GM12878 (cell line): ENCODE results near the gene SNAI3. TPM values are rescaled to one million over a fixed set of nuclear protein-coding genes. Genes with fewer than 3 reads are reported as not detected.

Source experiments
- ATAC-seq: fragments of 200-7000 bp; cut with Tn5 transposase; 3 replicates; pipeline ENCODE4 v1.9.1; 2020; ENCODE audit warnings: mild to moderate bottlenecking, moderate library complexity
- BruUV-seq: library from RNA; stranded (reverse); fragments of 400-500 nt; replicated peaks from 2 replicates; lab custom pipeline; 2021; lab: Mats Ljungman, UMichigan
- CTCF ChIA-PET: fragments of 300-600 bp; sonication (Branson Sonifier 250); formaldehyde crosslinking; extraction: SDS; loops from one replicate; lab custom pipeline; 2021; ENCODE audit warnings: inconsistent platforms; lab: Yijun Ruan, JAX
- POLR2A ChIA-PET: fragments of 350-600 bp; formaldehyde crosslinking; extraction: SDS; loops from one replicate; lab custom pipeline; 2021; ENCODE audit warnings: inconsistent platforms; lab: Charles Lee
- RAD21 ChIA-PET: fragments of 300-600 bp; sonication (Branson Sonifier 250); formaldehyde crosslinking; loops from one replicate; lab custom pipeline; 2023; ENCODE audit warnings: antibody characterized with exemption; ENCODE audit not compliant: unreplicated experiment; lab: Charles Lee
- SMC1A ChIA-PET: fragments of 300-600 bp; sonication (Branson Sonifier 250); formaldehyde crosslinking; loops from one replicate; lab custom pipeline; 2023; ENCODE audit not compliant: unreplicated experiment, uncharacterized antibody; lab: Charles Lee
- DNase-seq: peaks from one replicate; pipeline ENCODE4 v3.0.0-alpha.2; 2011; ENCODE audit warnings: low read depth, low spot score
- FAIRE-seq: peaks from 3 replicates; lab custom pipeline; 2011; peaks lifted over from hg19 to GRCh38; lab: Jason Lieb, UNC
- H2AFZ ChIP-seq: 2 replicates; pipeline ENCODE4 v1.6.0; 2011; ENCODE audit warnings: low read depth, low read length, control low read depth; ENCODE audit not compliant: control insufficient read depth
- H3K27ac ChIP-seq: 2 replicates; pipeline ENCODE4 v1.5.1; 2011; ENCODE audit warnings: control low read depth; ENCODE audit not compliant: control insufficient read depth, insufficient read depth
- H3K27me3 ChIP-seq, 2 experiments: replicated peaks in 1 of 2; 2 replicates each; pipeline versions ENCODE4 v1.6.0 to v1.6.1; 2011; ENCODE audit warnings: low read length in 1 of 2; ENCODE audit not compliant: control insufficient read depth in 2 of 2, insufficient read depth in 2 of 2
- H3K36me3 ChIP-seq, 2 experiments: 2 replicates each; pipeline ENCODE4 v1.5.1; 2011; ENCODE audit warnings: low read length in 1 of 2; ENCODE audit not compliant: control insufficient read depth in 2 of 2, insufficient read depth in 2 of 2
- H3K4me1 ChIP-seq: 2 replicates; pipeline ENCODE4 v1.6.1; 2011; ENCODE audit warnings: mild to moderate bottlenecking, low read length, moderate library complexity, mixed read lengths; ENCODE audit not compliant: control insufficient read depth, insufficient read depth
- H3K4me2 ChIP-seq: 2 replicates; pipeline ENCODE4 v1.6.0; 2011; ENCODE audit warnings: control low read depth; ENCODE audit not compliant: control insufficient read depth, insufficient read depth
- H3K4me3 ChIP-seq: fragments of 200-600 bp; sonication (generic); 2 replicates; pipeline ENCODE4 v1.5.1; 2016
- H3K79me2 ChIP-seq: 2 replicates; pipeline ENCODE4 v1.6.0; 2011; ENCODE audit warnings: low read length; ENCODE audit not compliant: control insufficient read depth, insufficient read depth
- H3K9ac ChIP-seq: 2 replicates; pipeline ENCODE4 v1.8.0; 2011; ENCODE audit warnings: low read length, control low read depth, mixed read lengths; ENCODE audit not compliant: control insufficient read depth, insufficient read depth
- H3K9me3 ChIP-seq: replicated peaks from 3 replicates; pipeline ENCODE4 v1.5.1; 2011; ENCODE audit warnings: mild to moderate bottlenecking, low read length; ENCODE audit not compliant: control insufficient read depth, insufficient read depth
- H4K20me1 ChIP-seq: 2 replicates; pipeline ENCODE4 v1.6.0; 2011; ENCODE audit not compliant: control insufficient read depth, insufficient read depth
- CREM ChIP-seq: IDR thresholded peaks from 2 replicates; pipeline ENCODE4 v1.6.1; 2014; ENCODE audit warnings: antibody characterized with exemption, low read depth
- MEF2B ChIP-seq: fragments of 450-650 bp; IDR thresholded peaks from 2 replicates; pipeline ENCODE4 v1.6.1; 2018; ENCODE audit warnings: mild to moderate bottlenecking, moderate library complexity; ENCODE audit not compliant: partially characterized antibody, poor library complexity, severe bottlenecking
- MXI1 ChIP-seq: fragments of 150-350 bp; IDR thresholded peaks from 2 replicates; pipeline ENCODE4 v1.6.1; 2011; ENCODE audit warnings: low read depth, mild to moderate bottlenecking, inconsistent platforms, low read length, improper control_type of control experiment
- POLR2A ChIP-seq: IDR thresholded peaks from 2 replicates; pipeline ENCODE4 v1.6.1; 2011; ENCODE audit warnings: low read depth, mild to moderate bottlenecking, low read length
- POLR2AphosphoS2 ChIP-seq: IDR thresholded peaks from 2 replicates; pipeline ENCODE4 v1.6.1; 2011; ENCODE audit warnings: low read depth, mild to moderate bottlenecking, low read length, improper control_type of control experiment, moderate library complexity
- SUPT20H ChIP-seq: IDR thresholded peaks from 2 replicates; pipeline ENCODE4 v1.6.1; 2011; ENCODE audit warnings: low read depth, mild to moderate bottlenecking, low read length, moderate library complexity, borderline replicate concordance; ENCODE audit not compliant: control insufficient read depth
- WRNIP1 ChIP-seq: IDR thresholded peaks from 2 replicates; pipeline ENCODE4 v1.6.1; 2011; ENCODE audit warnings: low read depth, low read length, improper control_type of control experiment, borderline replicate concordance
- WGBS: methylation state at CpG from one replicate; pipeline ENCODE4 v1.1.6; 2016; ENCODE audit warnings: low lambda C conversion rate; ENCODE audit not compliant: insufficient replicate concordance, insufficient coverage; ENCODE audit errors: missing lambda C conversion rate; 5-methylcytosine and 5-hydroxymethylcytosine counted together
- in situ Hi-C: fragments of 300-500 bp; cut with MboI; formaldehyde crosslinking; loops from 9 replicates; pipeline ENCODE4 v1.14.3; 2018; ENCODE audit warnings: mixed read lengths
- intact Hi-C: fragments of 100-400 bp; cut with micrococcal nuclease; formaldehyde crosslinking; loops from one replicate; pipeline ENCODE4 v1.14.2; 2022; ENCODE audit not compliant: unreplicated experiment
- polyA plus RNA-seq, 11 experiments: library from polyadenylated mRNA; depleted of rRNA in 4 of 11; unstranded in 6 of 11; stranded (reverse) in 5 of 11; fragments of >200 nt; fragmentation: Nextera tagmentation in 4 of 11; fragmentation: Illumina TruSeq in 1 of 11; extraction: Ambion mirVana in 4 of 11; extraction: Trizol in 1 of 11; gene quantifications; 1 replicate in 1 of 11; 2 replicates in 10 of 11; pipeline versions ENCODE4 v1.2.1 to v1.2.3, GENCODE V29; 2011 to 2016; ENCODE audit warnings: inconsistent platforms in 2 of 11, missing spikeins in 2 of 11, low read depth in 1 of 11
- total RNA-seq, 4 experiments: library from RNA; depleted of rRNA in 3 of 4; stranded (reverse); fragments of >200 nt in 3 of 4; fragmentation: Illumina TruSeq in 1 of 4; extraction: Trizol in 1 of 4; gene quantifications; 2 replicates each; pipeline versions ENCODE4 v1.2.1 to v1.2.3, GENCODE V29; 2013 to 2021

Gene SNAI3
- total and polyA plus RNA-seq, 10 of the 15 experiments (the other 5 are each of a cell fraction or from before 2014, with no cell fraction given) = 0.21 to 7.4 (median 3.0) TPM

GRCh38 chr16:88646345-88647034 is 39.8 kb downstream of the SNAI3 start:
- DNase-seq (no peak), ATAC-seq (no peak), FAIRE-seq (no peak)
- Histone ChIP-seq H3K9me3 (no peaks in the 10 kb centered on the region), H2AFZ (no peak overlapping the region), H4K20me1 (peaks cover 7% of the 10 kb centered on the region; the same call in 1 of the 2 replicates), H3K4me2 (no peak overlapping the region), H3K4me3 (no peak overlapping the region), H3K36me3 (peaks cover 2 to 4% of the 10 kb centered on the region in 2 experiments; a peak in 2 of 4 replicates), H3K4me1 (peaks cover 11% of the 10 kb centered on the region; the same call in 1 of the 2 replicates), H3K9ac (no peak overlapping the region), H3K27ac (no peak overlapping the region)
- WGBS = 85% methylated on average over 28 of the region's 28 CpGs
- ChIA-PET RAD21 (no interaction called here), SMC1A (no interaction called here), CTCF (no interaction called here)
- in situ Hi-C loops = no loop called here
- intact Hi-C loops = no loop called here
- TF ChIP-seq MEF2B (peak; percentile 10), POLR2AphosphoS2 (no peak)
- TF ChIP-seq, all 136 proteins: peak for 1
- POLR2A ChIA-PET = no interaction called here
- Histone ChIP-seq H3K79me2 (peaks cover 34% of the 10 kb centered on the region), H3K27me3 (no peaks in the 10 kb centered on the region)
- no TSS peak for BruUV-seq

- no TSS peak for BruUV-seq
- H3K9ac ChIP-seq = no peak overlapping the region
- no peak for ATAC-seq
- peaks cover 7% of the 10 kb centered on the region; the same call in 1 of the 2 replicates for H4K20me1 ChIP-seq
- peaks cover 34% of the 10 kb centered on the region for H3K79me2 ChIP-seq
- intact Hi-C loops = no loop called here
- no peaks in the 10 kb centered on the region; a peak in 1 of 4 replicates for H3K27me3 ChIP-seq
- POLR2A ChIA-PET = no interaction called here
- H3K36me3 ChIP-seq = peaks cover 2 to 4% of the 10 kb centered on the region in 2 experiments; a peak in 2 of 4 replicates
- TF ChIP-seq POLR2A (peak; percentile 21), MXI1 (no peak), SUPT20H (no peak), CREM (no peak), WRNIP1 (no peak)
- TF ChIP-seq, all 136 proteins: peak for 1
- ChIA-PET CTCF (no interaction called here), RAD21 (no interaction called here), SMC1A (no interaction called here)
- DNase-seq (no peak), FAIRE-seq (no peak)
- Histone ChIP-seq H2AFZ (no peak overlapping the region), H3K4me2 (no peak overlapping the region), H3K27ac (no peak overlapping the region), H3K4me3 (no peak overlapping the region), H3K9me3 (no peaks in the 10 kb centered on the region), H3K4me1 (peaks cover 11% of the 10 kb centered on the region; the same call in 1 of the 2 replicates)
- in situ Hi-C loops = no loop called here
- 97% methylated on average over 23 of the region's 23 CpGs for whole genome bisulfite sequencing
Observed at GRCh38 chr16:88645941-88646340, 40.4 kb downstream of the SNAI3 start.
